Nephron progenitor cell (in vitro differentiated cells): ENCODE measurements around the gene GOLIM4.

Experiments used
- DNase-seq: peaks from one replicate; pipeline ENCODE4 v3.0.0; 2021
- H3K27ac Mint-ChIP-seq: 2 replicates; pipeline ENCODE4 v1.8.0; 2021; ENCODE audit warnings: mild to moderate bottlenecking, moderate library complexity, mixed read lengths
- H3K27me3 Mint-ChIP-seq: 2 replicates; pipeline ENCODE4 v1.8.0; 2021; ENCODE audit warnings: mild to moderate bottlenecking, low read depth, mixed read lengths; ENCODE audit not compliant: poor library complexity
- H3K36me3 Mint-ChIP-seq: 2 replicates; pipeline ENCODE4 v1.8.0; 2021; ENCODE audit warnings: low read depth, mixed read lengths
- H3K4me1 Mint-ChIP-seq: 2 replicates; pipeline ENCODE4 v1.8.0; 2021; ENCODE audit warnings: mixed read lengths
- H3K4me3 Mint-ChIP-seq: 2 replicates; pipeline ENCODE4 v1.8.0; 2021; ENCODE audit warnings: mild to moderate bottlenecking, moderate library complexity, mixed read lengths
- H3K9me3 Mint-ChIP-seq: 2 replicates; pipeline ENCODE4 v1.8.0; 2021; ENCODE audit warnings: mild to moderate bottlenecking, moderate library complexity, mixed read lengths
- CTCF ChIP-seq: fragments of 200-600 bp; sonication (generic); IDR thresholded peaks from 2 replicates; pipeline ENCODE4 v1.5.0; 2021; ENCODE audit warnings: antibody characterized with exemption

The GOLIM4 gene

GRCh38 chr3:167972502-167972901 lies 123.2 kb downstream of the GOLIM4 start:
- Mint-ChIP-seq H3K27ac (no peak overlapping the region), H3K4me3 (no peak overlapping the region), H3K4me1 (peaks cover 10% of the 10 kb centered on the region), H3K9me3 (no peaks in the 10 kb centered on the region), H3K36me3 (no peaks in the 10 kb centered on the region), H3K27me3 (no peaks in the 10 kb centered on the region)
- no peak for DNase-seq
- TF ChIP-seq CTCF, result no peak

DNA sequence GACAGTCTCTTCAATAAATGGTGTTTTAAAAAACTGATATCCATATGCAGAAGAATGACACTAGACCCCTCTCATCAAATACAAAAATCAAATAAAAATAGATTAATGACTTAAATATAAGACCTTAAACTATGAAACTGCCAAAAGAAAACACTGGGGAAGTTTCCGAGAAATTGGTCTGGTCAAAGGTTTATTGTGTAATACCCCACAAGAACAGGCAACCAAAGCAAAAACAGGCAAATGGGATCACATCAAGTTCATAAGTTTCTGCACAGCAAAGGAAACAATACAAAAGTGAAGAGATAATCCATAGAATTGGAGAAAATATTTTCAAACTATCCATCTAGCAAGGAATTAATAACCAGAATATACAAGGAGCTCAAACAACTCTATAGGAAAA lies 126.2 kb downstream of the GOLIM4 start:
- H3K27me3 Mint-ChIP-seq, result no peaks in the 10 kb centered on the region
- no peak for TF ChIP-seq CTCF
- H3K27ac Mint-ChIP-seq, result no peak overlapping the region
- H3K4me1 Mint-ChIP-seq, result peaks cover 10% of the 10 kb centered on the region
- H3K4me3 Mint-ChIP-seq, result no peak overlapping the region
- no peaks in the 10 kb centered on the region for H3K36me3 Mint-ChIP-seq
- DNase-seq, result no peak
- no peaks in the 10 kb centered on the region for H3K9me3 Mint-ChIP-seq

DNA sequence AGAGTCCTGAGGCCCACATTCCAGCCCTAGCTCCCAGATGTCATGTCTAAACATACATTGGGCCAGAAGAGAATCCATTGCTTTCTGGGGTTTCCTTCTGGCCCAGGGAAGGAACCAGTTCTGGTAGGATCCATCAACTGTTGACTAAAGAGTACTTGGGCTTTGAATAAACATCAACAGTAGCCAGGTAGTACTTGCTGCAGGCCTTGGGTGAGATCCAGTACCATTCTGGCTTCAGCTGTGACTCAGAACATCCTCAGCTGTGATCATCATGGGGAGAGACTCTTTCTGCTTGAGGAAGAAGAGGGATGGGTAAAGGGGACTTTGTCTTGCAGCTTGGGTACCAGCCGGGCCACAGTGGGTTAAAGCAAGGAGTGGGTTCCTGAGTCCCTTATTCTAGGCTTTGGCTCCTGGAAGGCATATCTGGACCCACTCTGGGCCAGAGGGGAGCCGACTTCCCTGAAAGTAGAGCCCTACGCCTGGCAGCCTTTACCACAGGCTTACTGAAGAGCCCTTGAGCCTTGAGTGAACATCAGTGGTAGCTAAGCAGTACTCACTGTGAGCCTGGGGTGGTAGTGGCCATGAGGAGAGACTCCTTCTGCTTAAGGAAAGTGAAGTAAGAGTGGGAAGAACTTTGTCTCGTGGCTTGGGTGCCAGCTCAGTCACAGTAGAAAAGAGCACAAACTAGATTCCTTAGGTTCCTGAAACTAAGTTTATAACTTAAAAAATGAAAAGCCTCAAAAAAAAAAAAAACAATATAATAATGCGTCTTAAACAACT lies 128.3 kb downstream of the GOLIM4 start:
- Mint-ChIP-seq H3K4me3 (no peak overlapping the region), H3K36me3 (no peaks in the 10 kb centered on the region), H3K4me1 (no peaks in the 10 kb centered on the region), H3K27ac (no peak overlapping the region), H3K27me3 (no peaks in the 10 kb centered on the region), H3K9me3 (no peaks in the 10 kb centered on the region)
- no peak for DNase-seq
- TF ChIP-seq CTCF, result no peak
